ENCODE measurements around the gene EPN1. TPM values are rescaled to one million over a fixed set of nuclear protein-coding genes. Genes with fewer than 3 reads are reported as not detected.
A peak's percentile ranks its signal among the peaks of the same experiment; 100 is the strongest.

Gene EPN1
- total and polyA plus RNA-seq, 9 of the 15 experiments (the other 6 are each of a cell fraction or from before 2014, with no cell fraction given): 0.08 to 138 (median 12.7) TPM

DNA sequence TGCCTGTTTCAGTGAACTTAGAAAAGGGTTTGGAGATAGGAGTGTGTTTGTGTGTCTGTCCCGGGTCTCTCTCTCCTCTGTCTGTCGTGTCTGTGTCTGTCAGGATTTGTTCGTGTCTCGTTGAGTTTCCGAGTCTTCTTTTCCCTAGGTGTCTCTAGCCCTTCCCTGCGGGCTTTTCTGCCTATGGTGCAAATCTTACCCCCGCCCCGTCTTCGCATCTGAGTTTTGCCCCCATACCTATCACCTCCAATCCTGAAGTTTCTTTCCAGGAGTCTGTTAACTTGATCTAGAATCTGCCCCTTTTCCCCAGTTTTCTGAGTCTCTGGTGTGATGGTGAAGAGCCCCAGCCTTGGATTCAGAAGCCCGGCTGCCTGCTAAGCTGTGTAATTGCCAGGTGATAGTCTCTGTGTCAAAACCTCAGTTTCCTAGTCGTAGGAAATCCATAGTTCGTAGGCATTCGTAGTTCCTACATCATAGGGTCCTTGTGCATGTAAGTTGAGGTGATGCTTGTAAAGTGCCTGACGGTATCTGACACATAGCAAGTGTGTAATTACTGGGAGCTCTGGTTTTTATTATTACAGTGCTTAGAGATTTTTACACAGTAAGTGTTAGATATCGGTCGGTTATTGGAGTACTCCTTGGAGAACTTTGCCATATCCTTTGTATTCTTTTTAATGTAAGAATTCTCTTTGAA is 782 bp downstream of the EPN1 start (continued):
- TF ChIP-seq, protein P1, sequence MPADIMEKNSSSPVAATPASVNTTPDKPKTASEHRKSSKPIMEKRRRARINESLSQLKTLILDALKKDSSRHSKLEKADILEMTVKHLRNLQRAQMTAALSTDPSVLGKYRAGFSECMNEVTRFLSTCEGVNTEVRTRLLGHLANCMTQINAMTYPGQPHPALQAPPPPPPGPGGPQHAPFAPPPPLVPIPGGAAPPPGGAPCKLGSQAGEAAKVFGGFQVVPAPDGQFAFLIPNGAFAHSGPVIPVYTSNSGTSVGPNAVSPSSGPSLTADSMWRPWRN (IDR thresholded peaks at IDR 0.05; ENCODE audit: low read depth): no peak
- TF ChIP-seq GABPA (tag; conservative IDR thresholded peaks at IDR 0.05; ENCODE audit: low read depth): no peak
- TF ChIP-seq JUN (IDR thresholded peaks at IDR 0.05; ENCODE audit: borderline replicate concordance, low read depth, low read length): no peak
- TF ChIP-seq JUN (CRISPR knock-in tag; IDR thresholded peaks at IDR 0.05; ENCODE audit: borderline replicate concordance): 0 out of 2 replicates have a peak, but pooled peaks have one; percentile 4
- TF ChIP-seq ELF4 (CRISPR knock-in tag; IDR thresholded peaks at IDR 0.05): 0 out of 2 replicates have a peak, but pooled peaks have one; percentile 16
- no peak for TF ChIP-seq REST (IDR thresholded peaks at IDR 0.05; ENCODE audit: borderline replicate concordance)
- TF ChIP-seq REST (CRISPR knock-in tag; IDR thresholded peaks at IDR 0.05; ENCODE audit: low read depth): no peak
- no peak for TF ChIP-seq PHF20 (IDR thresholded peaks at IDR 0.05; ENCODE audit: partially characterized antibody)
- no peak for TF ChIP-seq GTF3C2 (IDR thresholded peaks at IDR 0.05; ENCODE audit: borderline replicate concordance, extremely low read depth, insufficient read length)
- peak; percentile 4 for TF ChIP-seq CHD1 (IDR thresholded peaks at IDR 0.05; ENCODE audit: low read length)
- no peak for TF ChIP-seq ZNF24 (IDR thresholded peaks at IDR 0.05)
- peak; percentile 2; the same call in 1 of the 2 replicates for TF ChIP-seq NKRF (IDR thresholded peaks at IDR 0.05; ENCODE audit: borderline replicate concordance)
